IPS DF 4.7 (cell line): ENCODE results near the gene ARHGEF7.

Source experiments
- DNase-seq: peaks from one replicate; pipeline ENCODE4 v3.0.0-alpha.2; 2013; ENCODE audit warnings: low spot score; ENCODE audit errors: extremely low read depth

ARHGEF7 gene

DNA sequence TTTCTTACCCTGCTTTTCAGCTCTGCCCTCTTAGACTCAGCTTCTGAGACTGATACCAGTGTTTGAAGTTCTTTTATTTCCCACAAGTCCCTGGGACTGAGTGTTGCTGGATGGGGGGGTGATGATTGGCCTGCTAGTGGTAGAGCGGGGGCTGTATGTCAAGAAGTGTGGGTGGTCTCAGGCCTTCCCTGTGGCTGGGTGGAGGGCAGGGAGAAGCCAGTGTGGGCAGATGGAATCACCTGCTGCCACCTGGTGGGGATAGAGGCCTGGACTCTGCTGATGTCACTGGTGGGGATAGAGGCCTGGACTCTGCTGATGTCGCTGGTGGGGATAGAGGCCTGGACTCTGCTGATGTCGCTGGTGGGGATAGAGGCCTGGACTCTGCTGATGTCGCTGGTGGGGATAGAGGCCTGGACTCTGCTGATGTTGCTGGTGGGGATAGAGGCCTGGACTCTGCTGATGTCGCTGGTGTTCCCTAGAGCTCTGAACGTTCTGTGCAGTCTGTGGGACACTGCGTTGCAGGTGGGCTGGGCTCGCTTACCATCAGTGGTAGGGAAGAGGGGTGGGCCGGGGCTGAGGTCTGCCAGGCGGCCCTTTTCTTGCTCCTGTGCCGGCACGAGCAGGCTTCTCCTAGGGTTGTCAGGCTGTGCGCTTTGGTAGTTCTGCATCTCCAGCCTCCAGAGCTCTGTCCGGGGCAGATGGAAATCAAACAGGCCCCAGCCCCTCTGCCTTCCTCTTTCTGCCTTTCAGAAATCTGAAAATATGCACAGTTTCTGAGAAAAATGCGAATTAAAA, 101.3 kb downstream of the ARHGEF7 start:
- no peak for DNase-seq

DNA sequence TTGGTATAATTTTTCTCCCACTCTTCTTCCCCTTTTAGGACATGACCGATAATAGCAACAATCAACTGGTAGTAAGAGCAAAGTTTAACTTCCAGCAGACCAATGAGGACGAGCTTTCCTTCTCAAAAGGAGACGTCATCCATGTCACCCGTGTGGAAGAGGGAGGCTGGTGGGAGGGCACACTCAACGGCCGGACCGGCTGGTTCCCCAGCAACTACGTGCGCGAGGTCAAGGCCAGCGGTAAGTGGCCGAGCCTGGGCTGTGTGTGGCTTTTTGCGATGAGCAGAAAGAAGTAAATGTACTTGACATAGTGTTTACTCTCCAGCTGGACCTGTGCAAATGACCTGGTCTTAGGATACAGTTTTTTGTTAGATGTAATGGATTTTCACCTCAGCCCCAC, 102.5 kb downstream of the ARHGEF7 start:
- no peak for DNase-seq

DNA sequence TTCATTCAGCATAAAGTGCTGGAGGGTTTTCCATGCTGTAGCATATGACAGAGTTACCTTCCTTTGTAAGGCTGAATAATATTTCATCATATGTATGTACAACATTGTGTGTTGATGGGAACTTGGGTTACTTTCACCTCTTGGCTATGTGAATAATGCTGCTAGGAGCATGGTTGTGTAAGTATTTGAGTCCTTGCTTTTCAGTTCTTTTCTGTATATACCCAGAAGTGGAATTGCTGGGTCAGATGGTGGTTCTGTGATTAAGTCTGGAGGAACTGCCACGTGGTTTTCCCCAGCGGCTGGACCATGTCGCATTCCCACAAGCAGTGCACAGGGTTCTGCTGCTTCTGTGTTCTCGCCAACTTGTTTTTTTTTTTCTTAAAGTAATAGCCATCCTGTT, 104.2 kb downstream of the ARHGEF7 start:
- DNase-seq, result no peak

DNA sequence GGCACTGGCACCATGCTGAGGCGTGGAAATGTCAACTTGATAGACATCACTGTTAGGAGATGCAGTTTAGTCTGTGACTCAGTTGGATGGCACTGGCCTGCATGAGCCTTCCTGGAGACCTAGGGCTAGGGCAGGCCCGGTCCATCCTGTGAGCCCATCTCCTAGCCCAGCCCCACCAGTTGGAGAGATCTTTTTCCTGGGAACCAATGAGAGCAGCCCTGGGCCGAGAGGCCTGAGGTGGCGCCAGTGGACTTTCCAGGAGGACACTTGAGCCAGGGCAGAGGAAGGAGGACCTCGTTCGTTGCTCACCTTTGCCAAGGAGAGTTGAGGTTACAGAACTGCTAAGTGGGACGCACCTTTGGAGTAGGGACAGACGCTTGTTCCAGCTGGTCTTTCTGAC, 104.8 kb downstream of the ARHGEF7 start:
- DNase-seq, result no peak

DNA sequence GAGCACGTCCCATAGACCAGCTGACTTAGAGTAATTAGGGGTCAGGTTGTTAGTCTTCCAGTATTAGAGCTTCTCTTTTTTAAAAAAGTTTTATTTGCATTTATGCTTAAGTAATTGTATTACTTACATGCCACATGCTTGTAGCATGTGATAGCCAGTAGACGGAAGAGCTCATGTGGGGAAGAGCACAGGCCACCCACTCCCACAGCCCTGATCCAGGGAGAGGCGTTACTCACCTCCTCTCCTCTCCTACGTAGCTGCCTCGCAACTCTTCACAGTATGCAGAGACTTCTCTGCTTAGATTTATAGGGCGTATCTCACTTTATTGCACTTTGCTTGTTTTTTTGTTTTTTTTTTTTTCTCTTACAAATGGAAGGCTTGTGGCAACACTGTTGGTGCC, 110.1 kb downstream of the ARHGEF7 start:
- no peak for DNase-seq

DNA sequence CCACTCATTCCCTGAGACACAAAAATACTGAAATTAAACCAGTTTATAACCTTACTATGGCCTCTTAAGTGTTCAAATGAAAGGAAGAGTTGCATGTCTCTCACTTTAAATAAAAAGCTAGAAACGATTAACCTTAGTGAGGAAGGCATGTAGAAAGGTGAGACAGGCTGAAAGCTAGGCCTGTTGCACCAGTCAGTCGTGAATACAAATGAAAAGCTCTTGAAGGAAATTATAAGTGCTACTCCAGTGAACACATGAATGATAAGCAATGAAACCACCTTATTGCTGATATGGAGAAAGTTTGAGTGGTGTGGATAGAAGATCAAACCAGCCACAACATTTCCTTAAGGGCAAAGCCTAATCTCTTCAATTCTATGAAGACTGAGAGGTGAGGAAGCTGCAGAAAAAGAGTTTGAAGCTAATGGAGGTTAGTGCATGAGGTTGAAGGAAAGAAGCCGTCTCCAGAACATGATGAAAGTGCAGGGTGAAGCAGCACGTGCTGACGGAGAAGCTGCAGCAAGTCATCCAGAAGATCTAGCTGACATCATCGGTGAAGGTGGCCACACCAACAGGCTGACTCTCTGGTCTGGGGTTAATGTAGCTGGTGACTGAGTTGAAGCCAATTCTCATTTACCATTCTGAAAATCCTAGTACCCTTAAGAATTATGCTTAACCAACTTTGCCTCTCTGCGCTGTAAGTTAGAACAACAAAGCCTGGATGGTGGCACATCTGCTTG, 110.9 kb downstream of the ARHGEF7 start:
- no peak for DNase-seq

DNA sequence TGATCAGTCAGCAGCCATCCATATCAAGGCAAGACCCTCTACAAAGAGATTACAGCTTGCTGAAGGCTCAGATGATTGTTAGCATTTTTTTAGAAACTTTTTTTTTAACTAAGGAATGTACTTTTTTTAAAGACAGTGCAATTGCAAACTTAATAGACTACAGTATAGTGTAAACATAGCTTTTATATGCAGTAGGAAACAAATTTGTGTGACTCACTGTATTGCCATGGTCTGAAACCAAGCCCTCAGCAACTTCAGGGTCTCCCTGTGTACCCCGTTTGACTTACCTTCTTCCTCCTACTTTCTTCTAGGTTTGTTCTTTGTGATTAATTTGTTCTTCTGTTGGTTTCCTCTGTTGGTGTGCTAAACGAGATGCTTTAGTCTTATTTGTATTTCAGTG, 112.3 kb downstream of the ARHGEF7 start:
- DNase-seq, result no peak

DNA sequence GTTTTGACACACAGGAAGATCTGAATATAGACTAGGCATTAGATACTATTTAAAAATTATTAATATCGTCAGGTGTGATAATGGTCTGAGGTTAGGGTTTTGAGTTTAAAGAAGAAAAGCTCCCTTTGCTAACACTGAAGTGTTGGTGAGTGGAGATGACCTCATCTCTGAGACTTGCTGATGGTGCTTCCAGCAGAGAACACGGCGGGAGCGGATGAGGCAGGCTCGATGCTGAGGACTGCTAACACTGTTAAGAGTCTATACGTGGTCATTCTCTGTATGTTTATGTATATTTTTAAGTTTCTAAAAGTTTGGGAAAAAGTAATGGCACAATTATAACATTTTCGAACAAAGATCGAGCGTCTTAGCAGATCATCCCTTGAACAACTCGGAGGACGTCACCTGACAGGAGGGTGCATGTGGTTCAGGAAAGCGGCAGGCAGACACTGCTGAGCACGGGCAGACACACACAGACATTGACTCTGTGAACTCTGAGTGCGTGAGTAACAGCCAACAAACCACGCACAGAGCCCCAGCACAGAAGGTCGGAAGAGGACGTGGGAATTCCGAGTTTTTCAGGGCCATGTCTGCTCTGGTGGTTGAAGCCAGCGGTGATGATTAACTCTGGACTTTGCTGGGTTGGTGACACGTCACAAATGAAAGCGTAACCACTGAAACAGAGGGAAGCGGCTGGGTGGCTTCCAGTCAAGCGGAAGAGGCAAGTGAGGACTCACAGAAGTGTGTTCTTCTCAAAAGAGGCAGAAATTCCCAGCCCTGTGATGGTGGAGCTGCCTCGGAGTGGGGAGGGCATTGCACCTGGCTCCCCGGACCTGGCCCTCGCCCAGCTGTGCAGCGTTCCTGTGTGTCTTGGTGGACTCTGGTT, 113.4 kb downstream of the ARHGEF7 start:
- no peak for DNase-seq

DNA sequence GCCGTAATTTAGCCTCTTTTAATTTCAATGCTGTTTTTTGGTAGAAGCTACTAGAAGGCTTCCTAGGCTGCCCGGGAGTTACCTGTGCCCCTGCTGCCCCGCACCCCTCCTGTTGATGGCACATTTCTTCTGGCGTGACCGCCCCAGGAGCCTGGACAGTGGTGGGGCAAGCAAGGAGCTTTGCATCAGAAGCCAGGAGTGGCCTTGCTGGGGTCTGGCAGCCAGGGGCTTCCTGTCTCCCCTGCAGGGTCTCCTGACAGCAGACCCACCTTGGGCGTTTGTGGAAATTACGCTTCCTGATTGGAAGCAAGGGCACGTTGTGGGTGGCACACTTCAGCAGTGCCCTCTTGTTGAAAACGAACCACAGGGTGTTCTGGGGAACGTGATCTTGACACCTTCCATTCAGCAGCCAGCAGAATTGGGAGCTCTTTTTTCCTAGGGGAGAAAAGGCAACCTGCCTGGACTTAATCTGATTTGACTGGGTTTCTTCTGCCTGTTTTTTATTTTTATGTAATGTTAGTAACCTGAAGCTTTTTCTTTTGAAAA, 115.3 kb downstream of the ARHGEF7 start:
- no peak for DNase-seq

DNA sequence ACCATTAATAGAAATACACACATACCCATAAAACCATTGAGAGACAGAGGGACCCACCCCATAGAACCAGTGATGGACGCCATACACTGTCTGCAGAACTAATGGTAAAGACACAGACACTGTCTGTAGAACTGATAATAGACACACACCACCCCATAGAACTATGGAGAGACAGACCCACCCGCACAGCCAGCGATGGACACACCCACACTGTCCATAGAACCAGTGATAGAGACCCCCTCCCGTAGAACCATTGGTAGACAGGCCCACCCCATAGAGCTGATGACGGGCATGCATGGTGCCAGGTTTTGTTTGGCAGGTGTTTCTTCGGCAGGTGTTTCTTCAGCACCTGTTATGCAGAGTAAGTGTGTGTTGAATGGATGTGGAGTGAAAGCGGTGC, 117.1 kb downstream of the ARHGEF7 start:
- DNase-seq, result no peak

DNA sequence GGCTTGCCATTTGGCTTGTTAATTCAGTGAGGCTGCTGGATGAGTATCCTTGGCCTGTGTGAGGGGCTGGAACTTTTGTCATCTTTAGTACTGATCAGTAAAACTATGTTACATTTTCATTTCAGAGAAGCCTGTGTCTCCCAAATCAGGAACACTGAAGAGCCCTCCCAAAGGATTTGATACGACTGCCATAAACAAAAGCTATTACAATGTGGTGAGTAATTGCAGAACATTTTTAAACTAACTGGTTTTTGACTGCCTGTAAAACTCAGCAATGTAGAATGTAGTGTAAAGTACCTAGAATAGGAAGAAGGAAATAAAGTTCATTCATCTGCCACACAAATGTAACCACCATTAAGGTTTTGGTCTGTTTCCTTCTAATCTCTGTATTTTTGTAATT, 118.0 kb downstream of the ARHGEF7 start:
- DNase-seq, result no peak

DNA sequence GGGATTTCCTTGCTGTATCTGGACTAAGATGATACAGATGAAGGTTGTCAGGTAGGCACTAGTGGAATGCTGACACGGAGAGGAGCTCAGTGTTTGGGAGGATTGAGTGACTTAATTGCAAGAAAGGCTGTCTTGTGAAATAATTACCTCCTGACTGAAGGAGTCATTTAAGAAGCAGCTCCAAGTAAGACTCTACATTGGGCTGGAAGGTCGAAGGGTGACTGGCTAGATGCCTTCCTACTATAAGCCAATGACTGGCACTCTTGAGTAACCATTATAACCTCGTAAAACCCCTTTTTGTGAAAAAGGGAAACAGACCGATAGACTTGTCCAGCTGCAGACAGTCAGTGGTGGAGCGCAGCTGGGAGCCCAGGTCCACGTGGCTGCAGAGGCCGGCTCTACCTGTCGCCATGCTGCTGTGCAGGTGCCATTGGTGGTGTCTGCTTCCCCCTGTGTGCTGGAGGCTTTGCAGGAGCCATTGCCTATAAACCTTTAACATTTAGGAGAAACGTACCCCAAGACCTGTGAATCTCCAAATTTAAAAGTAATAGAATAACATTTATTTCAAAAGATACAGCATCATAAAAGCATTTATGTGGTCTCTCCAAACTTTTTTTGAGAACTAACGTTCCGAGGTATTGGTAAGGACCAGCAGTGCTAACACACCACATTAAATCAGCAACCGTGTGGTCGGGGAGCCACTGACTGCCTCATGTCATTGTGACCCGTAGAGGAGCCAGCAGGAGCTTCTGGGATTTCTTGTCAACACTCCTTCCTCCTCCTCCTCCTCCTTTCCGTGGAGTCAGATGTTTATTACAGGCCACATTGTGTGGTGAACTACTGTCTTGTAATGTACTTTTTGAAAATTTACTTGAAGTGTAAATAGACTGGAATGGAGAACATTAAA, 124.9 kb downstream of the ARHGEF7 start:
- no peak for DNase-seq

DNA sequence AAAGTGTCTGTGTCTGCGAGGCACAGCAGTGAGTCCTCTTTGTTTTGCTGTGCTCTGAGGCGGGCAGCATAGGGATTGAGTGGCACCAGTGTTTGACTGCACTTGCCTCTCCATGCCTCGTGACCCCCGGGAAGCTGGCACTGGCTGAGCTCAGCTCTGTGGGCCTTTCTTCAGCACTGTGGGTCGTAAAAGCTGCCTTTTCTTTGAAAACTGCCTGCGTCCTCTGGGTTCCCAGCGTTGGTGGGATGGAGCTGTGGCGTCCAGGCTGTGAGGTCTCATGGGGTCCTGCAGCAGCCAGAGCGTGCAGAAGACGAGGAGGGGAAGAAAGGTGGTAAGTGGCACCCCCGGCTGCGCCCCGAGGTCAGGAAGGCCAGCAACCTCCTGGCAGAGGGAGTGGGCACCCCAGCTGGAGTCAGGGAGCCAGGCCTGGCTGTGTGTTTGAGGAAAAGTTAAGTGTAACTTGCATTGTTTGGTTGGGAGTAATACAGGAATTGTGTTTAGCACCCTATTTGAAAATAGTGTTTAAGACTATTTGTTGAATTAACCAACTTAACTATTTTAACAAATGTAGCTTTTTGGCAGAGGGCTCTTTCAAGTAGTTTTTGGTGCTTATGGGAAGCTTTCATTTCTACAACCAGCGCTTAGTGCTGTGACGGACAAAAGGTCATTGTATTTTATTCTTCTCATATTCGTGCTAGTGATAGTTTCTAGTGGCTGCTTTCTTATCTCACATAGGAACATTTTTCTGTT, 126.1 kb downstream of the ARHGEF7 start:
- DNase-seq, result no peak

DNA sequence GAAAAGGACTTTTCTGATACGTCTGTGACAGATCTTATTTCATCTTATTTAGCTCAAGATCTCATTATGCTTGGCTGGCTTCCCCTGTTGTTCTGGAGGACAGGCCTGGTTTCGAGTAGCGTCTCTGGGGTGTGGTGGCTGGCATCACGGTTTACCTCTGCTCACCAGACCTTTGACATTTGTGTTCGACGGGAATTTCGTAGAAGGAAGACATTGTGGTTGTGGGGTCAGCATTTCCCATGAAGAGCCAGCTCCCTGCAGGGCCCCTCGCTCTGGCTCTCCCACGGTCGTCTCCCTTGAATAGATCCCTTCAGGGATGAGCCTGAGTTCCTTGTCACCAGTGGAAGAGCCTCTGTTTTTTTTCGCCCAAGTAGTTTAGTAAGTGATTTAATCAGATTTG, 126.8 kb downstream of the ARHGEF7 start:
- no peak for DNase-seq

DNA sequence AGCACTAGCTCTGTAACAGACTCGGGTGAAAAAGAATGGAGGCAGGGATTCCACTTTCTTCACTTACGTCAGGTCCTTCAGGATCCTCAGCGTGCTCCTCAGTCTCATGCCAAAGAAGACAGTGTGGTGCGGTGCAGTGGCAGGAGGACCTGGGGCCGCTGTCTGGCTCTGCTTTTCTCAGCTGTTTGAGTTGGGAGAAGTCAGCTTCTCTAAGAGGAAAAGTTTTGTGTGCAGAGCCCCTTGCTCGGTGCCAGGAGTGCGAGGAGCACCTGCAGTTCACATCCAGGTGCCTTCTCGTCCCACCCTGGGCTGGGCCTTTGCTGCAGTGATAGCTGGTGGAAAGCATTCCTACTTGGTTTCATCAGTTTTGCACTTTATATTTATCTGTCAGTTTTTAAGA, 127.5 kb downstream of the ARHGEF7 start:
- DNase-seq, result no peak

DNA sequence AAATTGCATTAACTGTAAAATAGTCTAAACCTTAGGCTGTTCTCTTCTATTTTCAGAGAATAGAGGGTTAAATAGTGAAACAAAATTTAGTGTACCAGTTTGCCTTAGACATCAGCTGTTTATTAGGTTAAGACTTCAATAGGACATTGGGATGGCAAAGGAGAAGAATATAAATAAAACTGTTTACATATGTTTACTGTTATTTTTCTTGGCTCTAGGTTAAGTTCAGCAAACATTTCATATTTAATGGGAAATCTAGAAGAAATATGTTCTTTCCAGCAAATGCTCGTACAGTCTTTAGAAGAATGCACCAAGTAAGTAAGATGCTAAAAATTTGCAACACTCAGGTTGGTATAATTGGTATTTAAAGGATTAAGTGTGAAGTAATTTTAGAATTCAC, 128.9 kb downstream of the ARHGEF7 start:
- no peak for DNase-seq

DNA sequence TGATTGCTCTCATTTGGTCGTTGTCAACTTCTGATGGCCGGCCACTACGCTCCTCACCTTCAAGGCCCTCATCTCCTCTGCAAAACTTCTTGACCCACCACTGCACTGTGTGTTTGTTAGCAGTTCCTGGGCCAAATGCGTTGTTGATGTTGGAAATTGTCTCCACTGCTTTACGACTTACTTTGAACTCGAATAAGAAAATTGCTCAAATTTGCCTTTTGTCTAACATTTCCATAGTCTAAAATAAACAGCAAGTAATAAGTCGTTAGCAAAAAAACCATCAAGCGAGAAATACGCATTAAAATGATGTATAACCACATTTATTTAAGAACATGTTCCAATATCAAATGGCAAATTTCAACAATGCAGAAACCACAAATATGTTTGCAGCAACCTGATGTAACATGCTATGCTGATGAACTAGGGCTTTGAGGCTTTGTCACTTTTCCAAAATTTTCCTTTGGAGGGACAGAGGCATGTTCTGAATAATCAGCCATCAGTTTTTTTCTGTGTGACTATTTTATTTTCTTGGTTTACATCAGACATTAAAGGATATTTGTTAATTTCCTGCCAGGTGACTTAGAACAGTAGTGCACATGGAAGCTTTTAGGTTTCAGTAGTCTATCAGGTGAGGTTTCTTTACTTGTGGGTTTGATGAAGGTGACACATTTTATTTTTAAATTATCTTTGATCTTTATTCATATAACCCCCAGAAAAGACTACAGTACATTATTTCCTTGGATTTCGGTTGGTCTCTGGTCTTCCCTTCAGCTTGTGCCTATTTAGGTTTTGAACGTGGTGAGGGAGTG, 130.7 kb downstream of the ARHGEF7 start:
- DNase-seq, result no peak

DNA sequence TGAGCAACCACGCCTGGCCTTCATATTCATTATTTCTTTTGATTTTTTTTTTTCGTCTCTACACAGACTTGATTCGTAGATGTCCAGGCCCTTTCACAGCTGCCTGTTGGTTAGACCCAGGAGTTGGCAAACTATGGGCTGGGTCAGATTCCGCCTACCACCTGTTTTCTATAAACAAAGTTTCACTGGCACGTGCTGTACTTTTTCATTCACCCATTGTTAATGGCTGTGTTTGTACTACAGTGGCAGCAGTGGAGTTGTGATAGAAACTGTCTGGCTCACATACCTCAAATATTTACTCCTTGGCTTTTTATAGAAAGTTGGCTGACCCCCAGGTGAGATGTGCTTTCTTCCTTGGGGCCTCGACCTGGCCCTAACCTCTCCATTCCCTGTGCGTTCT, 132.4 kb downstream of the ARHGEF7 start:
- no peak for DNase-seq

DNA sequence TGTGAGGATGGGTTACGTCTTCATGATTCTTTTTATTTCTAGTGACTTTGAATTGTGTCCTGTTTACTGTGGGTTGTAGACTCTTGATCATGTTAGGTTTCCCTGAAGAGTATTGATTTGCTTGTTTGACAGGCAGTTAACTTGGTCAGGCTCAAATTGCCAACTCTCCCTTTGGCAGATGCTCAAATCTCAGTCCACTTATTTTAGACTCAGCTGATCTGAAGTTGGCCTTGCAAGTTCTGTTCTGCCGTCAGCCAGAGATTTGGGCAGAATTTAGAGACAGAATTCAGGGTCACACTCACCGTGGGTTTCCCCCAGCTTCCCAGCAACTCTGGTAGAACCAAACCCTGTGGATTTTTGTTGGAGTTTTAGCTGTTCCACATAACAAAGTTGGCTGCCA, 133.7 kb downstream of the ARHGEF7 start:
- no peak for DNase-seq
